ENCODE data around the gene CHST15. TPM values are rescaled to one million over a fixed set of nuclear protein-coding genes. Genes with fewer than 3 reads are reported as not detected.

The CHST15 gene
- total RNA-seq, 2 experiments from 2014 or later = not detected

DNA sequence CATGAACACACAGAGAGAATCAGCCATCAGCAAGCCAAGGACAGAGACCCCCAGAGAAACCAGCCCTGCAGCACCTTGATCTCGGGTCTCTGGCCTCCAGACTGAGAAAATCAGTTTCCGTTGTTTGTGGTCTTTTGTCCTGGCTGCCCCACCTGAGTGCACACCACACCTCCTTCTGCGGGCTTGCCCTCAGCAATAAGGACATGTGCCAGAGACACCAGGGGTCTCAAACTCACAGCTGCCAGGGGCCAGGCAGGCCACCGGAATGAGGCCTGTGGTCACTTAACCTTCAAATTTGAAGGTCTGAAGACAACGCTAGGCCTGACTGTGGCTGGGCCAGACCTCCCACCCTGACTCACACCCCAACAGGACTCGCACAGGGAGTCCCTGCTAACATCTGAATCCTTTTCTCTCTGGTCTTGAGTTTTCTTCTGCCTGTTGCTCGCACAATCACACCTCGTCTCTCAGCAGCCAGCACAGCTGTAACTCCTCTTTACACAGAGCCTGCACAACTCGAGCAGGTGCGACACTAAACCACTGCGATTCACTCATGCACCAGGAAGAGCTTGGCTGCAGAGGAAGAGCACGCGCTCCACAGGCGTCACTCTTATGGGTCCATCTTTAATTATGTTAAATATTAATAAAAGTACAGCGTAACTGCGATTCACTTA is 86.2 kb downstream of the CHST15 start:
- H3K27me3 Mint-ChIP-seq = no peaks in the 10 kb centered on the region
- no peak for DNase-seq
- ChIA-PET POLR2A (no interaction called here), CTCF (no interaction called here)
- H3K27ac Mint-ChIP-seq = no peak overlapping the region
- H3K36me3 Mint-ChIP-seq (ENCODE audit: low read depth) = no peaks in the 10 kb centered on the region
- H3K9me3 Mint-ChIP-seq = no peaks in the 10 kb centered on the region
- no peak overlapping the region for H3K4me3 Mint-ChIP-seq
- H3K4me1 Mint-ChIP-seq = peaks cover 2% of the 10 kb centered on the region

GRCh38 chr10:124006526-124006925 is 86.9 kb downstream of the CHST15 start:
- ChIA-PET POLR2A (no interaction called here), CTCF (interaction anchor here (0.7 kb wide), 1 partner anchor 211 kb away, joined by 3 read pairs; no protein-coding TSS in a partner anchor)
- no peak for DNase-seq
- H3K36me3 Mint-ChIP-seq (ENCODE audit: low read depth) = no peaks in the 10 kb centered on the region
- H3K27ac Mint-ChIP-seq = no peak overlapping the region
- H3K4me3 Mint-ChIP-seq = no peak overlapping the region
- peaks cover 2% of the 10 kb centered on the region for H3K4me1 Mint-ChIP-seq
- H3K9me3 Mint-ChIP-seq = no peaks in the 10 kb centered on the region
- H3K27me3 Mint-ChIP-seq = no peaks in the 10 kb centered on the region

GRCh38 chr10:124005991-124006392 is 87.4 kb downstream of the CHST15 start:
- no peak for DNase-seq
- Mint-ChIP-seq H3K27ac (no peak overlapping the region), H3K27me3 (no peaks in the 10 kb centered on the region), H3K4me3 (no peak overlapping the region), H3K36me3 (ENCODE audit: low read depth) (no peaks in the 10 kb centered on the region), H3K9me3 (no peaks in the 10 kb centered on the region), H3K4me1 (peaks cover 2% of the 10 kb centered on the region)
- ChIA-PET CTCF (interaction anchor here (0.7 to 1.6 kb wide), 2 partner anchors 25 to 211 kb away, joined by 3 read pairs; no protein-coding TSS in a partner anchor), POLR2A (no interaction called here)

DNA sequence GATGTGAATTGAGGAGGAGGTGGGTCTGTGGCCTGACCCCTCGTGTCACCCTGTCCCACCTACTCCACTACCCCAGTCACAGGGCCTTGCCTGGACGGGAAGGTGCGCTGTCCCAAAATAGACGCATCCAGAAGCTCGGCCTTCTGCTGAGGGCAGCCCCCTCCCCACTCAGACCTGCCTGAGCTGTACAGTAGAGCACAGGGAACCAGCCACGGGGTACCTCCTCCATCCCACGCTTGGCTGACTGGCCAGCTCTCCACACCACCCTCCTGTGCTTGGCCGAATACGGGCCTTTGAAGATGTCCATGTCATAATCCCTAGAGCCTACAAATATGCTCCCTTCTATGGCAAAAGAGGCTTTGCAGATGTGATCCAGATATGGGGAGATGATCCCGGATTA is 88.3 kb downstream of the CHST15 start:
- ChIA-PET CTCF (interaction anchor here (1.1 to 1.6 kb wide), 2 partner anchors 9 to 24 kb away, joined by 3 read pairs; no protein-coding TSS in a partner anchor), POLR2A (no interaction called here)
- Mint-ChIP-seq H3K4me3 (no peak overlapping the region), H3K9me3 (no peaks in the 10 kb centered on the region), H3K27ac (no peak overlapping the region), H3K36me3 (ENCODE audit: low read depth) (no peaks in the 10 kb centered on the region), H3K4me1 (peaks cover 2% of the 10 kb centered on the region), H3K27me3 (no peaks in the 10 kb centered on the region)
- DNase-seq = no peak

DNA sequence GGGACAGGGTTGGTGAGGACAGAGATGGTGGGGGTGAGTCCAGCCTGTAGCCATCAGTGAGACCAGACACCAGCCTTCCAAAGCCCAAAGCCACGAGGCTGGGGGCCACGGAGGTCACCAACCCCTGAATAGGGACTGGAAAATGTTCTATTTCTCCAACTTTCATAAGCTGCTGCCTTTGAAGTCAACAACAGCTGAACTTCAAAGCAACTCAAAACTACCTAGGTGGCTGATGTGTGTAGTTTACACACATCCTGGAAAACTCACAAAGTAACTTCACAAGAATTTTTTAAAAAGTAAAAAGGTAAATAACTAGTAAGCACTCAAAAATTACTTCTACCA is 88.8 kb downstream of the CHST15 start:
- Mint-ChIP-seq H3K4me1 (peaks cover 2% of the 10 kb centered on the region), H3K9me3 (no peaks in the 10 kb centered on the region), H3K27ac (no peak overlapping the region), H3K4me3 (no peak overlapping the region), H3K36me3 (ENCODE audit: low read depth) (no peaks in the 10 kb centered on the region), H3K27me3 (no peaks in the 10 kb centered on the region)
- no peak for DNase-seq
- ChIA-PET CTCF (interaction anchor here (1.1 to 1.9 kb wide), 3 partner anchors 9 to 23 kb away, joined by 3 to 5 read pairs (median 3); no protein-coding TSS in a partner anchor), POLR2A (no interaction called here)

- no peaks in the 10 kb centered on the region for H3K27me3 Mint-ChIP-seq
- no peaks in the 10 kb centered on the region for H3K9me3 Mint-ChIP-seq
- peaks cover 2% of the 10 kb centered on the region for H3K4me1 Mint-ChIP-seq
- DNase-seq = no peak
- CTCF ChIA-PET = interaction anchor here (1.9 kb wide), 1 partner anchor 10 kb away, joined by 5 read pairs; no protein-coding TSS in a partner anchor
- no peak overlapping the region for H3K4me3 Mint-ChIP-seq
- no peak overlapping the region for H3K27ac Mint-ChIP-seq
- H3K36me3 Mint-ChIP-seq (ENCODE audit: low read depth) = no peaks in the 10 kb centered on the region
- POLR2A ChIA-PET = no interaction called here
Observed at GRCh38 chr10:124003871-124004662, 89.3 kb downstream of the CHST15 start.

DNA sequence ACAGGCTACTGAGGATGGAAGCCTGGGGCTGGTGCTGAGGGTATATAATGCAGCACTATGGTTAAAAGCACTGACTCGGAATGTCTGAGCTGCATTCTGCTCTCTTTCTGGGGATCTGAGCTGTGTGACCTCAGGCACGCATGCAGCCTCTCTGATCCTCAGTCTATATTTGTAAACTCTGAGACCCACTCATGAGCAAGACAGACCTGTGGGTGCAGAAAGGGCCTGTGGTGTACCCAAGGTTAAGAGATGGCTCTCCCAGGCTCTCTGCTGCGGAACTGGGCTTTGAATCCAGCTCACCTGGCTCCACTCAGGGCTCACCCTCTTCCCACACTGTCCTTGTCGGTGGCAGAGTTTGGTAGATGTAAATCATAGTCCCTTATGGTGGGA is 89.9 kb downstream of the CHST15 start:
- H3K27ac Mint-ChIP-seq = no peak overlapping the region
- ChIA-PET POLR2A (no interaction called here), CTCF (interaction anchor here (1.9 kb wide), 1 partner anchor 9 kb away, joined by 5 read pairs; no protein-coding TSS in a partner anchor)
- DNase-seq = no peak
- H3K4me1 Mint-ChIP-seq = peaks cover 2% of the 10 kb centered on the region
- no peaks in the 10 kb centered on the region for H3K27me3 Mint-ChIP-seq
- no peaks in the 10 kb centered on the region for H3K9me3 Mint-ChIP-seq
- no peaks in the 10 kb centered on the region for H3K36me3 Mint-ChIP-seq (ENCODE audit: low read depth)
- no peak overlapping the region for H3K4me3 Mint-ChIP-seq

DNA sequence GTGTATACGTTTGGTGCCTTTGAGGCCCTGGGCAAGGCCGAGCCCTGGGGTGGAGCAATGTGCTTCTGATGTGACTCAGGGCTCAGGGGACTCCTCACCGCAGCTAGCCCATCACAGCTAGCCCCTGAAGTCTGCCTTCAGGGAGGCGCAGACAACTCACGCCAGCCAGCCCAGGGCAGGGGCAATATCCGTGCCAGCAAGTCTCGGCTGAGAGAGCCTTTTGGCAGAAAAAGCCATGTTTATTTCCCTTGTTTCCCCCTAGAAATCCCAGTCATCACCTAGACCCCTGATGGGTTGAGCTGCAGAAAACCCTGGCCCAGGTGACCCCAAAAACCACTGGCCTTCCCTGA is 90.4 kb downstream of the CHST15 start:
- Mint-ChIP-seq H3K36me3 (ENCODE audit: low read depth) (no peaks in the 10 kb centered on the region), H3K9me3 (no peaks in the 10 kb centered on the region), H3K4me3 (no peak overlapping the region), H3K27me3 (no peaks in the 10 kb centered on the region), H3K4me1 (peaks cover 2% of the 10 kb centered on the region), H3K27ac (no peak overlapping the region)
- no peak for DNase-seq
- POLR2A ChIA-PET = no interaction called here
- CTCF ChIA-PET = interaction anchor here (1.9 to 2.0 kb wide), 2 partner anchors 9 to 386 kb away, joined by 5 to 7 read pairs; no protein-coding TSS in a partner anchor

GRCh38 chr10:124002391-124003069 is 90.9 kb downstream of the CHST15 start:
- Mint-ChIP-seq H3K9me3 (no peaks in the 10 kb centered on the region), H3K27ac (no peak overlapping the region), H3K4me1 (peaks cover 2% of the 10 kb centered on the region), H3K36me3 (ENCODE audit: low read depth) (no peaks in the 10 kb centered on the region), H3K27me3 (no peaks in the 10 kb centered on the region), H3K4me3 (no peak overlapping the region)
- no peak for DNase-seq
- ChIA-PET CTCF (interaction anchor here (1.9 to 2.0 kb wide), 2 partner anchors 8 to 386 kb away, joined by 5 to 7 read pairs; no protein-coding TSS in a partner anchor), POLR2A (no interaction called here)

DNA sequence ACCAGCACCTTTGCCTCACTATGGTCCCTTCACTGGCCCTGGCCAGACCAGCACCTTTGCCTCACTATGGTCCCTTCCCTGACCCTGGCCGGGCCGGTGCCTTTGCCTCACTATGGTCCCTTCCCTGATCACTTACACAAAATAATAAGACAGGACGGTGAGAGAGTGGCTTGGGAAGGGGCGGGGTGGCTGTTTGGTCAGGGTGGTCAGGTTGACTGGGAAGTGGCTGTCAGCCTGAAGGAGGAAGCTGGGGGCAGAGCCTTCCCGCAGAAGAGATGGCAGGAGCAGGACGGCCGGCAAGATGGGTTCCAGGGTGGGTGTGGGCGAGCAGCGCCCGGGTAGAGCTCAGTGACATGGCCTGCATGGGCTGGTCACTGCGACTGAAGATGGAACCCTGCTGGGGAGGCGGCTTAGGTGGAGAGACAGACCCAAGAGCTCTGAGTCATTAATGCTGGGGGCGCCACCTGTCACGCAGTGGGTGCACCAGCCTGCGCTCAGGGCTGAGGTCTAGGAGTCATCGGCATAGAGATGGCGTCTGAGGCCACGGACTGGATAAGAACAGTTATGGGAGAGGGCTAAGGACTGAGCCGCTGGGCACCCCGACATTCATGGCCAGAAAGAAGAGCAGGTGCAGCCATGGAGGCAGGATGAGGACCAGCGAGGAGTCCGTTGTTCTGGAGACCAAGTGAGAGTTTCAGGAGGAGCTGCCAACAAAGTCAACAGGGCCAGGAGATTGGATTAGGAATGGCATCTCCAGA is 91.8 kb downstream of the CHST15 start:
- peaks cover 2% of the 10 kb centered on the region for H3K4me1 Mint-ChIP-seq
- no peaks in the 10 kb centered on the region for H3K36me3 Mint-ChIP-seq (ENCODE audit: low read depth)
- CTCF ChIA-PET = interaction anchor here (2.0 kb wide), 1 partner anchor 387 kb away, joined by 7 read pairs; no protein-coding TSS in a partner anchor
- DNase-seq = no peak
- POLR2A ChIA-PET = no interaction called here
- no peaks in the 10 kb centered on the region for H3K9me3 Mint-ChIP-seq
- H3K27me3 Mint-ChIP-seq = no peaks in the 10 kb centered on the region
- H3K27ac Mint-ChIP-seq = no peak overlapping the region
- no peak overlapping the region for H3K4me3 Mint-ChIP-seq

GRCh38 chr10:124000792-124001201 is 92.6 kb downstream of the CHST15 start:
- peaks cover 2% of the 10 kb centered on the region for H3K27me3 Mint-ChIP-seq
- peaks cover 2% of the 10 kb centered on the region for H3K4me1 Mint-ChIP-seq
- H3K4me3 Mint-ChIP-seq = no peak overlapping the region
- H3K9me3 Mint-ChIP-seq = no peaks in the 10 kb centered on the region
- no peak for DNase-seq
- no peak overlapping the region for H3K27ac Mint-ChIP-seq
- CTCF ChIA-PET = no interaction called here
- POLR2A ChIA-PET = no interaction called here
- H3K36me3 Mint-ChIP-seq (ENCODE audit: low read depth) = no peaks in the 10 kb centered on the region

GRCh38 chr10:123999956-124000615 is 93.3 kb downstream of the CHST15 start:
- Mint-ChIP-seq H3K27ac (no peak overlapping the region), H3K4me1 (peaks cover 4% of the 10 kb centered on the region), H3K4me3 (no peak overlapping the region), H3K9me3 (no peaks in the 10 kb centered on the region), H3K36me3 (ENCODE audit: low read depth) (no peaks in the 10 kb centered on the region), H3K27me3 (peaks cover 7% of the 10 kb centered on the region)
- ChIA-PET CTCF (no interaction called here), POLR2A (no interaction called here)
- no peak for DNase-seq

Measured in activated CD4-positive, alpha-beta T cell treated with anti-CD3 and anti-CD28 coated beads, Interleukin-2, amount 10 ng/mL, durations not matched to agents 7 days and 5 days (primary cell).